ENCODE measurements around the gene TNKS1BP1. TPM values are rescaled to one million over a fixed set of nuclear protein-coding genes. Genes with fewer than 3 reads are reported as not detected.

Gene TNKS1BP1
- total and polyA plus RNA-seq, 2 of the 8 experiments (the other 6 are each of a cell fraction or from before 2014, with no cell fraction given), result 50.0 to 122 TPM

GRCh38 chr11:57370251-57370650 lies 45.5 kb upstream of the TNKS1BP1 start:
- H4K5ac ChIP-seq (ENCODE audit: insufficient read length, low read depth, low read length), result no peak overlapping the region
- POLR2A ChIA-PET (ENCODE audit: partially characterized antibody), result interaction anchor here (0.6 to 1.7 kb wide), 2 partner anchors 9 to 11 kb away, joined by 3 to 4 read pairs; no protein-coding TSS in a partner anchor
- H3K23me2 ChIP-seq (ENCODE audit: low read depth, low read length), result no peaks in the 10 kb centered on the region
- H2BK5ac ChIP-seq (ENCODE audit: low read depth, low read length), result no peak overlapping the region
- H3K9me3 ChIP-seq (ENCODE audit: insufficient read depth in 2 of 2, low read depth in 1 of 2, low read length in 1 of 2), result no peaks in the 10 kb centered on the region
- FAIRE-seq (no peak), DNase-seq (ENCODE audit: low read depth in 1 of 2, low spot score in 2 of 2) (no peak)
- no peak overlapping the region for H3K56ac ChIP-seq (replicated peaks; ENCODE audit: insufficient read length, low read depth, low read length)
- H3K18ac ChIP-seq (ENCODE audit: extremely low read depth, low read length), result no peak overlapping the region
- no peaks in the 10 kb centered on the region; a peak in 2 of 7 replicates for H3K27me3 ChIP-seq (replicated peaks in 1 of 4; ENCODE audit: control insufficient read depth in 3 of 4, extremely low read depth in 1 of 4, insufficient read depth in 3 of 4, low read length in 3 of 4)
- peaks cover 5 to 12% (median 8%) of the 10 kb centered on the region in 4 experiments for H3K4me1 ChIP-seq (replicated peaks in 1 of 4; ENCODE audit: control insufficient read depth in 3 of 4, insufficient read depth in 4 of 4, low read length in 3 of 4)
- no peak overlapping the region for H2BK20ac ChIP-seq (ENCODE audit: low read length)
- no peaks in the 10 kb centered on the region for H3K36me3 ChIP-seq (ENCODE audit: control insufficient read depth in 2 of 4, insufficient read depth in 4 of 4, low read length in 3 of 4)
- H2BK12ac ChIP-seq (ENCODE audit: low read depth, low read length), result no peak overlapping the region
- no peak overlapping the region for H2BK15ac ChIP-seq (ENCODE audit: low read length)
- no peak overlapping the region for H3K14ac ChIP-seq (ENCODE audit: insufficient read length)
- H3K79me2 ChIP-seq (ENCODE audit: control insufficient read depth in 1 of 2, insufficient read depth in 2 of 2, low read length in 2 of 2), result no peaks in the 10 kb centered on the region
- H2BK120ac ChIP-seq (replicated peaks; ENCODE audit: low read depth, low read length), result no peak overlapping the region
- CTCF ChIA-PET (ENCODE audit: partially characterized antibody), result interaction anchor here (0.6 to 2.0 kb wide), 3 partner anchors 11 to 90 kb away, joined by 3 to 4 read pairs (median 4); partner anchors contain the start of genes PRG3 and RTN4RL2
- H4K8ac ChIP-seq (ENCODE audit: extremely low read depth, insufficient read depth, low read length), result no peak overlapping the region
- no peak overlapping the region for H2AFZ ChIP-seq (ENCODE audit: low read length)
- no peak overlapping the region for H2AK5ac ChIP-seq (ENCODE audit: low read depth, low read length)
- 92% methylated on average over 7 of the region's 7 CpGs; no CpG with 5 or more reads in 1 of the 2 experiments for WGBS, 2 experiments (ENCODE audit: extremely low coverage in 1 of 2, insufficient coverage in 1 of 2, insufficient read length in 1 of 2, insufficient replicate concordance in 2 of 2, low coverage in 1 of 2, low lambda C conversion rate in 2 of 2, missing lambda C conversion rate in 1 of 2)
- H4K91ac ChIP-seq (replicated peaks; ENCODE audit: insufficient read length, low read length), result no peak overlapping the region
- H3K4ac ChIP-seq (replicated peaks; ENCODE audit: insufficient read length, low read depth, low read length), result no peak overlapping the region
- no peak overlapping the region for H3K27ac ChIP-seq (ENCODE audit: low read depth, low read length)
- no peak overlapping the region for H3K9ac ChIP-seq (replicated peaks in 1 of 4; ENCODE audit: extremely low read depth in 1 of 4, low read depth in 3 of 4, low read length in 3 of 4)
- H3K23ac ChIP-seq (ENCODE audit: insufficient read length), result no peak overlapping the region
- no peaks in the 10 kb centered on the region for H4K20me1 ChIP-seq (replicated peaks in 1 of 2; ENCODE audit: control insufficient read depth in 1 of 2, insufficient read depth in 2 of 2, low read length in 2 of 2)
- no peak overlapping the region for H3K4me2 ChIP-seq (ENCODE audit: insufficient read depth in 1 of 2, low read depth in 2 of 2, low read length in 2 of 2)
- H3K4me3 ChIP-seq (ENCODE audit: extremely low read depth in 1 of 4, insufficient read depth in 2 of 4, low read depth in 3 of 4, low read length in 4 of 4), result no peak overlapping the region
- no peaks in the 10 kb centered on the region for H3K79me1 ChIP-seq (ENCODE audit: low read depth, low read length)
- TF ChIP-seq JUN (IDR thresholded peaks at IDR 0.05; ENCODE audit: low read depth, low read length) (no peak), SP1 (IDR thresholded peaks at IDR 0.05; ENCODE audit: low read depth, low read length) (no peak), MAFK (IDR thresholded peaks at IDR 0.05; ENCODE audit: low read depth, low read length) (no peak), RNF2 (IDR thresholded peaks at IDR 0.05; ENCODE audit: borderline replicate concordance, low read depth, low read length, missing control alignments, poor library complexity, severe bottlenecking) (no peak), KDM1A (IDR thresholded peaks at IDR 0.05; ENCODE audit: borderline replicate concordance, low read length) (no peak), FOSL1 (IDR thresholded peaks at IDR 0.05; ENCODE audit: insufficient read depth, low read depth, low read length) (no peak), BRCA1 (IDR thresholded peaks at IDR 0.05; ENCODE audit: low read depth, low read length) (no peak)
- TF ChIP-seq, protein P1, sequence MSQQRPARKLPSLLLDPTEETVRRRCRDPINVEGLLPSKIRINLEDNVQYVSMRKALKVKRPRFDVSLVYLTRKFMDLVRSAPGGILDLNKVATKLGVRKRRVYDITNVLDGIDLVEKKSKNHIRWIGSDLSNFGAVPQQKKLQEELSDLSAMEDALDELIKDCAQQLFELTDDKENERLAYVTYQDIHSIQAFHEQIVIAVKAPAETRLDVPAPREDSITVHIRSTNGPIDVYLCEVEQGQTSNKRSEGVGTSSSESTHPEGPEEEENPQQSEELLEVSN (IDR thresholded peaks at IDR 0.05), result no peak
